ENCODE data around the gene CDH4.

The CDH4 gene

DNA sequence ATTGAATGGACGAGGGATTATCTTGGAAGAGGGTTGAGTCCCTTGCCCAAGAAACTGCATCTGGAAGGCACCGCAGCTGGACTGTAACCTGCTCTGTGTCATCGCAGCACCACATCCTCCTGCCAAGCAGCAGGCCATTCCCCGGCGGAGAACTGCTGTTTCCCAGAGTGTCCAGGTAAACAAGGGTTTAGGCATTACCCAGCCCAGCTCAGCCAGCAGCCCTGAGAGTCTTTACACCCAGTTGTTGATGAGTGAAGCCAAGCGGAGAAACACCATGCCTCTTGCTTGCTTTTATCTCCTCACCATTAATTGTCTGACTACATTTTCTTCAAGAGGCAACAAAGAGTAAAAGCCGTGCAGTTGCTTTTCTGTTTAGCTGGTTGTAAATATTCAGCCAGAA is 104.1 kb downstream of the CDH4 start:
- DNase-seq (ENCODE audit: low read depth): no peak

DNA sequence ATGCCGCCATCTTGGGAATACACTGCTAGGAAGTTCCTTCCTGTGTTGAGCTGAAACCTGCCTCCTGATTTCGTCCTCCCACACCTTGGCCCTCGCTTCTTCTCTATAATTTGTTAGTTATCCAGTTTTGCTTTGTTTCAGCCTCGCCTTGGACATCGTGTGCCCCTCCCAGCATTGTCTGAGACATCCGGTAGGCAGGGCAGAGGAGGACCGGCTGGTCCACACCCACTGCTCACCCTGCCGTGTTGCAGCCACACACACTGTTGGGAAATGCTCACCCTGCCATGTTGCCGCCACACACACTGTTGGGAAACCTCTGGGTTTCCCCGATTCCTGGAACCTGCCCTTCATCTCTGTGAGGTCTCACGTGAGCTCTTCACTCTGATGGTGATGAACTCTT is 105.1 kb downstream of the CDH4 start:
- no peak for DNase-seq (ENCODE audit: low read depth)

DNA sequence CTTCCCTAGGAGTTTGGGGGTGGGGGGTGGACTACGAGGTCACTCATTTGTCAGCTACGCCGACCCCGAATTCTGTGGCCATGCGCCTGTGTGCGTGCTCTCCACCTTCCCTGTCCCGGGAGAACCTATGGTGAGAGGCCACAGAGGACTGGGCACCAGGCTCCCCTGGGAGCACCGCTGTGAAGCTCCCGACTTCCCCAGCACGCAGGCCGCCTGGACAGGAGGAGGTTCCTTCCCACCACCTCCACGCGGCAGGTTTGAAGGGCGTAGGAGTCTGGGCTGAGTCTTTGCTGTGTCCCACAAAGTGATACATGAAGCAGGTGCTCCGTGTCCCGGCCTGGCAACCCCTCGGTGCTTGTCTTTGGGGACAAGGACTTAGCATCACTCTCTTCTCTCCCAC is 107.2 kb downstream of the CDH4 start:
- no peak for DNase-seq (ENCODE audit: low read depth)

- DNase-seq (ENCODE audit: low read depth): no peak
Measured at GRCh38 chr20:61360296-61360695, 108.2 kb downstream of the CDH4 start.

DNA sequence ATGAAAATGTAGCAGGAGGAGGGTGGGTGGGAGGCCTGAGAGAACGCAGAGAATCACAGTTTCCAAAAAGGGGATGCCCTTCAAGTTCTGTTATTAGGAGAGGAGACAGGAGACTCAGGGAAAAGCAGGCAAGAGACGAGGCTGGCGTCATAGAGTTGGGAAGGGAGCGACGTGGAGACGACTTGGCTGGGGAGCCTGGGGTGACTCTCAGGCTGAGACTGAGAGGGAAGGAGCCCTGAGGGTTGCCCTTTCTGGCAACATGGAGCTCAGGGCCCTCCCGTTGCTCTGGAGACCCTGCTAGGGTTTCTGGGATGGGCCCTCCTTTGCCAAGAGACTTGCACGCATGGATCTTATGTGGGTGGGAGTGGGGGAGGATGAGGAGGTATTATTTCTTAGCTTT is 108.9 kb downstream of the CDH4 start:
- DNase-seq (ENCODE audit: low read depth): no peak

DNA sequence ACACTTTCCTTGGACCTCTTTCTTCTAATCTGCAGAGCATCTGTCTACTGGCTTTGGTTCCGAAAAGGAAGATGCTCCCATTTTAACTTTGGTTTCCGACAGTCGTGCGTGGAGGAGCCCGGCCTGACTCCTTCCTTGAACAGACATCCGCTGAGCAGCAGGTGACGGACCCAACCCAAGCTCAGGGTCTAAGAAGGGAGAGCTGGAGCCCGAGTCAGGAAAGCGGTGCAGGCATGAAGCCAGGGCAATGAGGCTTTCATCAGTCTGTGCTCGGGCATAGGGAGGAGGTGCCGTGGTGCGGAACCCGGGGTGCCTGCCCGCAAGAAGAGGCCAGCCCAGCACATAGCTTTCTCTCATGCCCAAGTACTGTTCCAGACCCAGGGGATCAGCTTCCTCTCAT is 109.4 kb downstream of the CDH4 start:
- no peak for DNase-seq (ENCODE audit: low read depth)

DNA sequence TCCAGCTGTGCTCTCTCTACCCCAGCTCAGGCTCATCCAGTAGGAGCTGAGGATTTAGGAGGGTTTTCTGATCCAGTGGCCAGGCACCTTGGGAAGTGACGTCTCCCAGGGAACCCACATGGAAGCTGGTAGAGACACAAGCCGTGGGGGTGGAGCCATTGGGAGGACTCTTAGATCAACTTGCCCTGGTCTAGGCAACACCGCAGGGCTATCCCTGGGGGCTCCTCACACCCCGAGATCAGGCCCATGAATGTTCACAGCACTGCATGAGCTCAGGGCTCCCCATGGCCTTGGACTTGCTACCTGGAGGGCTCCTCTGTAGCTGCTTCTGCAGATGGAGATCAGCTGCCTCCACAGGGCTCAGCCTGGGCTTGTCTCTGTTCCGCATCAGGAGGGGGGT is 112.1 kb downstream of the CDH4 start:
- DNase-seq (ENCODE audit: low read depth): no peak

DNA sequence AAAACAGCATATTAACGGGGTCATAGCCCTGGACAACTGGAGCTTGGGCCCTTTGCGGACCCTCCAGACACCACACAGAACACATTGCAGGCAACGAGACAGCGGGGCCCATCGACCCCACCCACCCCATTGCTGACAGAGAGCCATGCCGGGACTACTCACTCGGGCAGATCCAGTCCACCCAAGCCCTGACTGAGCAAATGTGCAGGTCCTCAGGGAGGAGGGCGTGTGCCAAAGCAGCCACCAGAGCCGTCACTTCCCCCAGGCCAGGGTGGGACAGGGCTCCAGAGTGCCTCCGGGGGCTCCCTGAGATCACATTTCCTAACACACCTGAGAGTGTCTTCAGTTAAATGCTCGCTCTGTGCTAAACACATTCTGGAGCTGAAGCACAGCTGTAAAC is 114.9 kb downstream of the CDH4 start:
- DNase-seq (ENCODE audit: low read depth): no peak

GRCh38 chr20:61369731-61370520 is 117.9 kb downstream of the CDH4 start:
- DNase-seq (ENCODE audit: low read depth): no peak

DNA sequence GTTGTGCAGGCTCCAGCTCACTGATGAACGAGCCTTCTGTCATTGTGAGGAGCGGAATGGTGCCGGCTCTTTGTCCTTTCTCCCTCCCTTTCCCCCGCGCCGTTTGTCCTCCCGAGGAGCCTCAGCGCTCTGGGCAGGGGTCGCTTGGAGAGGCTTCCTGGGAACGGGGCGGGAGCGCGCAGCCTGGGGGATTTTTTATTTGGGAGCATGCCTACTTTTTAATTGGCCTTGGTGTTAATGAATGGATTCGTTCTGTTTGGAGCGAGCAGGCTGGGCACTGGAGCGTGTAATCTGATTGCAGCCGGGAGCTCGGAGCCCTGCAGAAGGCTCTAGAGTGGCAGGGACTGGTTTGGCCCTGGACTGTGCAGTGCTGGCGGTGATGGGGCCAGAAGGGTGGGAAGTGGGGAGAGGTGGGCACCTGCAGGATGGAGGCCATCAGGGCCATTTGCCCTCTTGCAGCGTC is 118.8 kb downstream of the CDH4 start:
- no peak for DNase-seq (ENCODE audit: low read depth)

GRCh38 chr20:61371501-61372136 is 119.6 kb downstream of the CDH4 start:
- no peak for DNase-seq (ENCODE audit: low read depth)

GRCh38 chr20:61372137-61373054 is 120.3 kb downstream of the CDH4 start:
- DNase-seq (ENCODE audit: low read depth): no peak

- DNase-seq (ENCODE audit: low read depth): no peak
Measured at GRCh38 chr20:61373055-61373399, 121.0 kb downstream of the CDH4 start.

DNA sequence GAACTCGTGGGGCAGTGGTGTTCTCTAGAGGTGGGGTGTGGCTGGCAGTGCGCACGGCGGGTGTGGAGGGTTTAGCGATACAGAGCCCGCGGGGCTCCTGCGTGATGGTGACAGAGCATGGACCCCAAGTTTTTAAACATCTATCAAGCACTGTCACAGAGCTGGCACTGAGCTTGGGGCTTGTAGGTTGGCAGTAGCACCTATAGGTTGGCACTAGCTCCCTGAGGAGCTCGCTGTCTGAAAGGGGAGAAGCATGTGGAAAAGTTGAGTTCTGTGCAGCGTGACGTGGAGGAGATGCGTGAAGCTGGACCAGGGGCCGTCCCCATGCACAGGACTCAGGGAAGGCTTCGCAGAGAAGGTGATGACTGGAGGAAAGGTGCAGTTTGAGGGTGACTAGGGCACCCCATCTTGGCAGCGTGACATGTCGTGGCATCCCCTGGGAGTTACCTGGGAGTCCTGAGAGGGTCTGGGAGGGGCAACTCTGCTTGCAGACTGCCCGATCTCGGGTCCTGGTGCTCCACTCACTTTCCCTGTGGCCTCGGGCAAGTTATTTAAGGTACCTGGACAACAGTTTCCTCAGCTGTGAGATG is 122.0 kb downstream of the CDH4 start:
- DNase-seq (ENCODE audit: low read depth): no peak

DNA sequence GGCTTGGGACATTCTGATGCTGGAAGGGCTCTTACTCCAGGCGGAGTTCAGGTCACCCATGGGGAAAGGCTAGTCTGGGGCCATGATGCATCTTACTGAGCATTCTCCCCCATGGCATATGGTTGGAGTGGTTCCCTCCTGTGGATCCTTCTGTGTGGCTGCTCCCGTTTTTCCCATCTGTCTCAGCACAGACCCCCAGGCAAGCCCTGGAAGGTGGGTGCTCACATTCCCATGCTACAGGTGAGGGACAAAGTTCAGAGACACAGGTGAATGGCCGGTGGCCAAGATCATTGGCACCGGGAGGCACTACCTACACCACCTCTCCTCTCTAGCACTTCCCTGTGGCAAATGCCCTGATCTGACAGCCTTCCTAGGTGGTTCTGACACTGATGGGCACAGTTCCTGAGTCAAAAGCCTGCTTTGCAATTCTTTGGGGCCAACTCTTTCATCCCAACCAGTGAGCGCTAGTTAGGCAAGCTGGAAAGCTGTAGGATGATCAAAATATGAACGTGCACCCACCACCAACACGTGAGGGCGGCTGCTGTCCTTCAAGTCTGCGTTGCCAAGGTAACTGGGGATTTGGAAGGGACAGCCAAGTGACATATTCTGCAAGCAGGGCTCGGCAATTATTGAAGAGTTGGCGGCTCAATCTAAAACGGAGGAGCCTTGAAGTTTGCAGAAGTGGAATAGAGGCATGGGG is 124.6 kb downstream of the CDH4 start:
- DNase-seq (ENCODE audit: low read depth): no peak

- no peak for DNase-seq (ENCODE audit: low read depth)
Measured at GRCh38 chr20:61378694-61379355, 126.8 kb downstream of the CDH4 start.

- no peak for DNase-seq (ENCODE audit: low read depth)
Measured at GRCh38 chr20:61379898-61380544, 128.0 kb downstream of the CDH4 start.

- DNase-seq (ENCODE audit: low read depth): no peak
Measured at GRCh38 chr20:61380545-61380915, 128.5 kb downstream of the CDH4 start.

DNA sequence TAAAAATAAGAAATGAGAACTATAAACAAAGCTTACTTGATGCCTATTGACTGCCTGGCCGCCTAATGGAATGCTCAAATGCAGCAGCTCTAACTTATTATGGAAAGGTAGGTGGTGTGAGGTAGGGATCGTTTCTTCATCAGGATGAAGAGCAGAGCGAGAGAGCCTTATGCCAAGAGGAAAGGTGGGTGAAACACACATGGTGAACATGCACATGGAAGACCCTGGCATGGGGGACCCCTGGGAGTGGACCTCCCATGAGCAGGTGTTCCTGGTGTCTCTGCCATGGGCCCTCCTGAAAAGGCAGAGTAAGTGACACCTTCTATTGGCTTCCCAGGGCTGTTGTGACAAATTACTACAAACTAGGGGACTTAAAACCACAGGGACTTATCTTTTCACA is 130.1 kb downstream of the CDH4 start:
- no peak for DNase-seq (ENCODE audit: low read depth)

DNA sequence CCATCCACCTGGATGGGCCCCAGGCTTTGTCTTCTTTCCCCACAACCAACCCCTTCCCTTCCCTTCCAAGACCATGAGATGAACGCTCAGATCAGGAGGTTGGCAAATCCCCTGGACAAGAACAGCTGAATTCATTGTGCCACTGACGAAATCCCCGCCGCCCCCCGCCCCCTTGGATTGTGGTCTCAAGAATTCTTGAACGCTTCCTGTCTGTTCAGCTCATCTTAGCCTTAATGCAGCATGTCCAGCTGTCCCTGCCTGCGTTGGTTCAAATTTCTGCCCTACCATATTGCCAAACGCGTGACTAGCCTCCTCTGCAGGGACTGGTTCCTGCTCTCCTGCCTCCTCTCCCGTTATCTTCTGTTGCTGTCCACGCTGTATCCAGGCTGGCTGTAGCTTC is 133.2 kb downstream of the CDH4 start:
- DNase-seq (ENCODE audit: low read depth): no peak

GRCh38 chr20:61385731-61386130 is 133.7 kb downstream of the CDH4 start:
- DNase-seq (ENCODE audit: low read depth): no peak
